ENCODE data around the gene MAGI2.

MAGI2 gene

DNA sequence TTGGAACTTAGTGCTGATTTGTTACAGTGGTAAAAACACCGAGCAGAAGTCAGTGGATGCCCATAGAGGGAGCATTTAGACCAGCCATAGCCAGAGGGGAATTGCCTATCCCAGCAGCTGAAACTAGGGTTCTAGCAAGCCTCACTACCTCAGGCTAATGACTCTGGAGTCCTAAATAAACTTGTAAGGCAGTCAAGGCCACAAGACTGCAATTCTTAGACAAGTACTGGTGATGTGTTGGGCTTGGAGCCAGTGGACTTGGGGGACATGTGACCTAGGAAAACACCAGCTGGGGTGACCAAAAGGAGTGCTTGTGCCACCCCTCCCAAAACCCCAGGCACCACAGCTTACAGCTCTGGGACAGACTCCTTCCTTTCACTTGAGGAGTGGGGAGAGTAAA lies 209.0 kb downstream of the MAGI2 start:
- H3K4me2 ChIP-seq (ENCODE audit: low read depth, low read length, poor library complexity, severe bottlenecking), result no peak overlapping the region
- H3K79me2 ChIP-seq (ENCODE audit: insufficient read depth, low read length), result no peaks in the 10 kb centered on the region
- no peaks in the 10 kb centered on the region for H3K4me1 ChIP-seq (ENCODE audit: insufficient read depth, low read length, poor library complexity, severe bottlenecking)
- no peak overlapping the region for H3K9ac ChIP-seq (ENCODE audit: low read depth, low read length, poor library complexity, severe bottlenecking)
- H2AFZ ChIP-seq (ENCODE audit: low read length), result no peak overlapping the region
- H3K4me3 ChIP-seq (ENCODE audit: low read length, poor library complexity, severe bottlenecking), result no peak overlapping the region
- TF ChIP-seq, protein P1, sequence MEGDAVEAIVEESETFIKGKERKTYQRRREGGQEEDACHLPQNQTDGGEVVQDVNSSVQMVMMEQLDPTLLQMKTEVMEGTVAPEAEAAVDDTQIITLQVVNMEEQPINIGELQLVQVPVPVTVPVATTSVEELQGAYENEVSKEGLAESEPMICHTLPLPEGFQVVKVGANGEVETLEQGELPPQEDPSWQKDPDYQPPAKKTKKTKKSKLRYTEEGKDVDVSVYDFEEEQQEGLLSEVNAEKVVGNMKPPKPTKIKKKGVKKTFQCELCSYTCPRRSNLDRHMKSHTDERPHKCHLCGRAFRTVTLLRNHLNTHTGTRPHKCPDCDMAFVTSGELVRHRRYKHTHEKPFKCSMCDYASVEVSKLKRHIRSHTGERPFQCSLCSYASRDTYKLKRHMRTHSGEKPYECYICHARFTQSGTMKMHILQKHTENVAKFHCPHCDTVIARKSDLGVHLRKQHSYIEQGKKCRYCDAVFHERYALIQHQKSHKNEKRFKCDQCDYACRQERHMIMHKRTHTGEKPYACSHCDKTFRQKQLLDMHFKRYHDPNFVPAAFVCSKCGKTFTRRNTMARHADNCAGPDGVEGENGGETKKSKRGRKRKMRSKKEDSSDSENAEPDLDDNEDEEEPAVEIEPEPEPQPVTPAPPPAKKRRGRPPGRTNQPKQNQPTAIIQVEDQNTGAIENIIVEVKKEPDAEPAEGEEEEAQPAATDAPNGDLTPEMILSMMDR (conservative IDR thresholded peaks at IDR 0.05; ENCODE audit: low read length), result no peak
- TF ChIP-seq EZH2phosphoT487 (IDR thresholded peaks at IDR 0.05; ENCODE audit: borderline replicate concordance), result no peak
- H3F3A ChIP-seq (ENCODE audit: low read depth), result no peaks in the 10 kb centered on the region
- no peaks in the 10 kb centered on the region for H3K9me3 ChIP-seq (ENCODE audit: insufficient read depth, low read depth, low read length)
- no peaks in the 10 kb centered on the region for H3K27me3 ChIP-seq (ENCODE audit: insufficient read depth, low read length, poor library complexity, severe bottlenecking)
- H3K9me2 ChIP-seq (replicated peaks; ENCODE audit: low read depth, low read length), result no peaks in the 10 kb centered on the region
- no peaks in the 10 kb centered on the region for H4K20me1 ChIP-seq (ENCODE audit: insufficient read depth, low read length, poor library complexity, severe bottlenecking)
- no peaks in the 10 kb centered on the region for H3K36me3 ChIP-seq (ENCODE audit: insufficient read depth, low read length)

DNA sequence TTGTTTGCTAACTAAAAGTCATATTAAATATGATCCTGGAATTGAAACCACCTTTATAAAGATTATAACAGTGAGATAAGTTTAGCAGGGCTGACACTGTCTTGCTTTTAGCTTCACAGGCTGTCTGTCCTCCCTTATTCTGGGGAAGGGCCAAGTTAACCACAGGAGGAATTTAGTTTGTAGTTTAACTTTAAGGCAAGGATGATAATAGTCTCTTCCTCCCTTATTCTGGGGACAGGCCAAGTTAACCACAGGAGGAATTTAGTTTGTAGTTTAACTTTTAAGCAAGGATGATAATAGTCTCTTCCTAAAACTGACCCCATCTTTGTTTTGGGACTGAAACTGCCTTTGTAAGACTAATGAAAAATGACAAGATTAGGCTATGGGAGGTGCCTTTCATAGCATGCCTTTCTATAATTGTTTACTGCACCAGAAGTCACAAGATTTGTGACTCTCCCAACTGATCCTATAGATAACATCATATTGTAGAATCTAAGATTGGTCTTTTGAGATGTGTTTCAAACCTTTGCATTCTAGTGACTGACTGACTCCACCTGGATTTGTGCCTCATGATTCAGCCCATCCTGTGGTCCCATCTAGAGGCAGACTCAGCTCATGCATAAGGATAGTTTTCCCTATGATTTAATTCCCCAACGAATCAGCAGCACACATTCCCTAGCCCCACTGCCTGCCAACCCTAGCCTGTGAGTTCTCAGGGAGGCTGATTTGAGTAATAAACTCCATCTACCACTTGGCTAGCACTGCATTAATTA lies 212.0 kb downstream of the MAGI2 start:
- no peaks in the 10 kb centered on the region for H3K9me2 ChIP-seq (replicated peaks; ENCODE audit: low read depth, low read length)
- no peak overlapping the region for H3K4me3 ChIP-seq (ENCODE audit: low read length, poor library complexity, severe bottlenecking)
- no peaks in the 10 kb centered on the region for H3K9me3 ChIP-seq (ENCODE audit: insufficient read depth, low read depth, low read length)
- no peaks in the 10 kb centered on the region for H3K36me3 ChIP-seq (ENCODE audit: insufficient read depth, low read length)
- no peak overlapping the region for H3K9ac ChIP-seq (ENCODE audit: low read depth, low read length, poor library complexity, severe bottlenecking)
- no peak overlapping the region for H3K4me2 ChIP-seq (ENCODE audit: low read depth, low read length, poor library complexity, severe bottlenecking)
- H4K20me1 ChIP-seq (ENCODE audit: insufficient read depth, low read length, poor library complexity, severe bottlenecking), result no peaks in the 10 kb centered on the region
- H2AFZ ChIP-seq (ENCODE audit: low read length), result no peak overlapping the region
- TF ChIP-seq EZH2phosphoT487 (IDR thresholded peaks at IDR 0.05; ENCODE audit: borderline replicate concordance), result no peak
- TF ChIP-seq, protein P1 (conservative IDR thresholded peaks at IDR 0.05; ENCODE audit: low read length), result no peak
- H3K4me1 ChIP-seq (ENCODE audit: insufficient read depth, low read length, poor library complexity, severe bottlenecking), result no peaks in the 10 kb centered on the region
- H3K27me3 ChIP-seq (ENCODE audit: insufficient read depth, low read length, poor library complexity, severe bottlenecking), result no peaks in the 10 kb centered on the region
- no peaks in the 10 kb centered on the region for H3F3A ChIP-seq (ENCODE audit: low read depth)
- H3K79me2 ChIP-seq (ENCODE audit: insufficient read depth, low read length), result no peaks in the 10 kb centered on the region

DNA sequence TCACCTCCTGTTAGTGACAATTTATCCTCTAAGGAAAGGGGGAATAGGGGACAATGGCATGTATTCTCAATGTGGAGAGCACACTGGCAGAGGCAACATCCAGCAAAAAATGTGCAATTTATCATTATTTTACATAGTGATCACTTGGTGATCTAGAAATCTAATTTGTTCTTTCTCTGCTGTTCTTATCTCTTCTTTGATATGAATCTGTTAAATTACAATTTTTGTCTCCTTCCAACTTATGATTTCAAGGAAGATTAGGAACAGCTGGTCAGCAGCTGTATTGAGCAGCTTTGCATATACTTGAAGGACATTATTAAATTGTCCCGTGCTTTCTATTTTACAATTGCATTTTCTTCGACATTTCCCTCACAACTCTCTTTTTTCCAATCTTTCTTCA lies 213.1 kb downstream of the MAGI2 start:
- Histone ChIP-seq H3K4me1 (ENCODE audit: insufficient read depth, low read length, poor library complexity, severe bottlenecking) (no peaks in the 10 kb centered on the region), H4K20me1 (ENCODE audit: insufficient read depth, low read length, poor library complexity, severe bottlenecking) (no peaks in the 10 kb centered on the region), H3K9me3 (ENCODE audit: insufficient read depth, low read depth, low read length) (no peaks in the 10 kb centered on the region), H3K9me2 (replicated peaks; ENCODE audit: low read depth, low read length) (no peaks in the 10 kb centered on the region), H3K9ac (ENCODE audit: low read depth, low read length, poor library complexity, severe bottlenecking) (no peak overlapping the region), H3F3A (ENCODE audit: low read depth) (no peaks in the 10 kb centered on the region), H3K4me3 (ENCODE audit: low read length, poor library complexity, severe bottlenecking) (no peak overlapping the region), H2AFZ (ENCODE audit: low read length) (no peak overlapping the region), H3K4me2 (ENCODE audit: low read depth, low read length, poor library complexity, severe bottlenecking) (no peak overlapping the region), H3K36me3 (ENCODE audit: insufficient read depth, low read length) (no peaks in the 10 kb centered on the region), H3K27me3 (ENCODE audit: insufficient read depth, low read length, poor library complexity, severe bottlenecking) (no peaks in the 10 kb centered on the region), H3K79me2 (ENCODE audit: insufficient read depth, low read length) (no peaks in the 10 kb centered on the region)
- no peak for TF ChIP-seq EZH2phosphoT487 (IDR thresholded peaks at IDR 0.05; ENCODE audit: borderline replicate concordance)
- TF ChIP-seq, protein P1 (conservative IDR thresholded peaks at IDR 0.05; ENCODE audit: low read length), result no peak

Measured in Loucy (cell line).